Measurements from ENCODE around the gene MIEF1.

MIEF1 gene

GRCh38 chr22:39502109-39502788, at the start of gene MIEF1:
Gene MIEF1, plus strand, starts transcription at chr22:39502290. Its CDS starts 9,005 bp downstream, at chr22:39511295.
- peak; percentile 94 for DNase-seq
- in situ Hi-C loops (cut with MboI; ENCODE audit: low pct_unique_long_range_greater_than_20kb, low sequenced_read_pairs), result loop anchor here (25.0 kb wide), 1 partner anchor 340 kb away; the partner anchor contains the start of gene CBX7

GRCh38 chr22:39452740-39453040, 49.4 kb upstream of the MIEF1 start:
- DNase-seq, result no peak

GRCh38 chr22:39453765-39454378, 48.2 kb upstream of the MIEF1 start:
- in situ Hi-C loops (cut with MboI; ENCODE audit: low pct_unique_long_range_greater_than_20kb, low sequenced_read_pairs), result no loop called here
- no peak for DNase-seq

More at GRCh38 chr22:39452740-39453040, 49.4 kb upstream of the MIEF1 start:
- in situ Hi-C loops (cut with MboI; ENCODE audit: low pct_unique_long_range_greater_than_20kb, low sequenced_read_pairs), result no loop called here

GRCh38 chr22:39454385-39454871, 47.7 kb upstream of the MIEF1 start:
- in situ Hi-C loops (cut with MboI; ENCODE audit: low pct_unique_long_range_greater_than_20kb, low sequenced_read_pairs), result no loop called here

GRCh38 chr22:39456522-39457197, 45.4 kb upstream of the MIEF1 start, which contains the start of gene MGAT3:
Gene MGAT3, plus strand, starts transcription at chr22:39457012. Its CDS starts 30,336 bp downstream, at chr22:39487348.
- no peak for DNase-seq
- in situ Hi-C loops (cut with MboI; ENCODE audit: low pct_unique_long_range_greater_than_20kb, low sequenced_read_pairs), result no loop called here

More at GRCh38 chr22:39454385-39454871, 47.7 kb upstream of the MIEF1 start:
- no peak for DNase-seq

- in situ Hi-C loops (cut with MboI; ENCODE audit: low pct_unique_long_range_greater_than_20kb, low sequenced_read_pairs), result no loop called here
- no peak for DNase-seq
These were observed 44.9 kb upstream of the MIEF1 start for GRCh38 chr22:39457198-39457555.

GRCh38 chr22:39457556-39458443, 44.3 kb upstream of the MIEF1 start:
- in situ Hi-C loops (cut with MboI; ENCODE audit: low pct_unique_long_range_greater_than_20kb, low sequenced_read_pairs), result no loop called here
- DNase-seq, result no peak

- no peak for DNase-seq
- in situ Hi-C loops (cut with MboI; ENCODE audit: low pct_unique_long_range_greater_than_20kb, low sequenced_read_pairs), result no loop called here
These were observed 43.5 kb upstream of the MIEF1 start for GRCh38 chr22:39458444-39459083.

- DNase-seq, result no peak
- in situ Hi-C loops (cut with MboI; ENCODE audit: low pct_unique_long_range_greater_than_20kb, low sequenced_read_pairs), result no loop called here
These were observed 42.4 kb upstream of the MIEF1 start for GRCh38 chr22:39459681-39460080.

- in situ Hi-C loops (cut with MboI; ENCODE audit: low pct_unique_long_range_greater_than_20kb, low sequenced_read_pairs), result no loop called here
- peak; percentile 69 for DNase-seq
These were observed 39.5 kb upstream of the MIEF1 start for GRCh38 chr22:39462443-39463221.

- no peak for DNase-seq
- in situ Hi-C loops (cut with MboI; ENCODE audit: low pct_unique_long_range_greater_than_20kb, low sequenced_read_pairs), result no loop called here
These were observed 38.8 kb upstream of the MIEF1 start for GRCh38 chr22:39463277-39463676.

- DNase-seq, result no peak
- in situ Hi-C loops (cut with MboI; ENCODE audit: low pct_unique_long_range_greater_than_20kb, low sequenced_read_pairs), result no loop called here
These were observed 38.1 kb upstream of the MIEF1 start for GRCh38 chr22:39463931-39464390.

- in situ Hi-C loops (cut with MboI; ENCODE audit: low pct_unique_long_range_greater_than_20kb, low sequenced_read_pairs), result no loop called here
These were observed 35.7 kb upstream of the MIEF1 start for GRCh38 chr22:39466228-39467006.

GRCh38 chr22:39467390-39467895, 34.6 kb upstream of the MIEF1 start:
- DNase-seq, result no peak
- in situ Hi-C loops (cut with MboI; ENCODE audit: low pct_unique_long_range_greater_than_20kb, low sequenced_read_pairs), result no loop called here

More at GRCh38 chr22:39466228-39467006, 35.7 kb upstream of the MIEF1 start:
- DNase-seq, result no peak

- in situ Hi-C loops (cut with MboI; ENCODE audit: low pct_unique_long_range_greater_than_20kb, low sequenced_read_pairs), result no loop called here
These were observed 33.4 kb upstream of the MIEF1 start for GRCh38 chr22:39468487-39469325.

GRCh38 chr22:39469326-39469680, 32.8 kb upstream of the MIEF1 start:
- in situ Hi-C loops (cut with MboI; ENCODE audit: low pct_unique_long_range_greater_than_20kb, low sequenced_read_pairs), result no loop called here
- no peak for DNase-seq

More at GRCh38 chr22:39468487-39469325, 33.4 kb upstream of the MIEF1 start:
- DNase-seq, result no peak
